ENCODE results near the gene PLD1. TPM values are rescaled to one million over a fixed set of nuclear protein-coding genes. Genes with fewer than 3 reads are reported as not detected.
A peak's percentile ranks its signal among the peaks of the same experiment; 100 is the strongest.

The PLD1 gene
- total and polyA plus RNA-seq, 11 donors: 12.3 to 106 (median 61.0) TPM

GRCh38 chr3:171727288-171727687 lies 83.0 kb downstream of the PLD1 start:
- H3K4me3 ChIP-seq: no peak overlapping the region
- H3K36me3 ChIP-seq: peaks cover 0 to 87% (median 46%) of the 10 kb centered on the region in 9 donors
- DNase-seq (no peak), ATAC-seq (no peak)
- intact Hi-C loops (cut with DNase I): no loop called here
- TF ChIP-seq CTCF (IDR thresholded peaks at IDR 0.05) (no peak), POLR2A (IDR thresholded peaks at IDR 0.05) (no peak)
- 71 to 78% (median 74%) methylated on average over 3 of the region's 3 CpGs for WGBS, 4 donors
- no peaks in the 10 kb centered on the region for H3K27me3 ChIP-seq
- H3K27ac ChIP-seq: no peak overlapping the region
- no peaks in the 10 kb centered on the region for H3K9me3 ChIP-seq
- H3K4me1 ChIP-seq: no peaks in the 10 kb centered on the region

GRCh38 chr3:171718493-171719185 lies 91.6 kb downstream of the PLD1 start:
- no peak for DNase-seq
- ATAC-seq: no peak
- H3K36me3 ChIP-seq: peaks cover 0 to 70% (median 23%) of the 10 kb centered on the region in 9 donors
- TF ChIP-seq CTCF (IDR thresholded peaks at IDR 0.05): no peak
- TF ChIP-seq POLR2A (IDR thresholded peaks at IDR 0.05): no peak
- H3K4me1 ChIP-seq: peaks cover 0 to 5% (median 0%) of the 10 kb centered on the region in 12 donors
- WGBS, 4 donors: 66 to 72% (median 71%) methylated on average over 4 of the region's 4 CpGs
- H3K27ac ChIP-seq: no peak overlapping the region
- no peak overlapping the region for H3K4me3 ChIP-seq
- H3K27me3 ChIP-seq: no peaks in the 10 kb centered on the region
- intact Hi-C loops (cut with DNase I): no loop called here
- H3K9me3 ChIP-seq: peaks cover 0 to 13% (median 2%) of the 10 kb centered on the region in 12 donors

GRCh38 chr3:171715155-171715554 lies 95.1 kb downstream of the PLD1 start:
- ATAC-seq: no peak
- Histone ChIP-seq H3K9me3 (peaks cover 0 to 13% (median 2%) of the 10 kb centered on the region in 12 donors), H3K27ac (no peak overlapping the region), H3K27me3 (no peaks in the 10 kb centered on the region), H3K4me3 (no peak overlapping the region), H3K36me3 (peaks cover 0 to 66% (median 28%) of the 10 kb centered on the region in 9 donors), H3K4me1 (peaks cover 0 to 5% (median 0%) of the 10 kb centered on the region in 12 donors)
- 97 to 98% (median 98%) methylated on average over 2 of the region's 2 CpGs for WGBS, 4 donors
- intact Hi-C loops (cut with DNase I): no loop called here
- no peak for TF ChIP-seq POLR2A (IDR thresholded peaks at IDR 0.05)
- no peak for TF ChIP-seq CTCF (IDR thresholded peaks at IDR 0.05)
- DNase-seq: no peak

- Histone ChIP-seq H3K27me3 (no peaks in the 10 kb centered on the region), H3K4me3 (no peak overlapping the region), H3K4me1 (peaks cover 0 to 4% (median 0%) of the 10 kb centered on the region in 12 donors), H3K9me3 (peaks cover 0 to 13% (median 2%) of the 10 kb centered on the region in 12 donors), H3K27ac (no peak overlapping the region), H3K36me3 (peaks cover 0 to 86% (median 46%) of the 10 kb centered on the region in 9 donors)
- TF ChIP-seq CTCF (IDR thresholded peaks at IDR 0.05) (no peak), POLR2A (IDR thresholded peaks at IDR 0.05) (no peak)
- WGBS, 4 donors: 49 to 64% (median 54%) methylated on average over 8 of the region's 8 CpGs
- DNase-seq (peak in 1 of 5 donors; percentile 35), ATAC-seq (peak in 2 of 4 donors; percentile 20 to 31)
- intact Hi-C loops (cut with DNase I): no loop called here
Measured at GRCh38 chr3:171712171-171712938, 97.9 kb downstream of the PLD1 start.

All from heart left ventricle (tissue), 16 donors.